ENCODE measurements around the gene ISOC1. TPM values are rescaled to one million over a fixed set of nuclear protein-coding genes. Genes with fewer than 3 reads are reported as not detected.
A peak's percentile ranks its signal among the peaks of the same experiment; 100 is the strongest.

The ISOC1 gene
- total and polyA plus RNA-seq, 5 donors from 2014 or later: 13.1 to 38.7 (median 35.6) TPM

GRCh38 chr5:129078247-129078646 is 16.3 kb upstream of the ISOC1 start:
- H3K9me3 ChIP-seq (ENCODE audit: control insufficient read depth in 2 of 2, low read length in 2 of 2): no peaks in the 10 kb centered on the region
- Mint-ChIP-seq H3K4me1 (no peaks in the 10 kb centered on the region), H3K36me3 (no peaks in the 10 kb centered on the region), H3K27me3 (peaks cover 19% of the 10 kb centered on the region), H3K4me3 (no peak overlapping the region), H3K9me3 (peaks cover 0 to 1% (median 0%) of the 10 kb centered on the region in 7 donors), H3K27ac (no peak overlapping the region)
- H3K4me1 ChIP-seq (ENCODE audit: control insufficient read depth, insufficient read depth, low read length, poor library complexity, severe bottlenecking): no peaks in the 10 kb centered on the region
- no peak overlapping the region for H3K27ac ChIP-seq (ENCODE audit: insufficient read depth, low read length, poor library complexity, severe bottlenecking)
- H3K36me3 ChIP-seq (ENCODE audit: control insufficient read depth, insufficient read depth, low read length): no peaks in the 10 kb centered on the region
- H3K27me3 ChIP-seq (ENCODE audit: control insufficient read depth, insufficient read depth, low read length): peaks cover 6% of the 10 kb centered on the region
- no peak overlapping the region for H3K4me3 ChIP-seq (ENCODE audit: low read depth, low read length)
- DNase-seq (no peak), ATAC-seq (ENCODE audit: low read depth in 2 of 2) (no peak)

- Mint-ChIP-seq H3K4me1 (no peaks in the 10 kb centered on the region), H3K27ac (no peak overlapping the region), H3K9me3 (peaks cover 0 to 1% (median 0%) of the 10 kb centered on the region in 7 donors), H3K27me3 (peaks cover 22% of the 10 kb centered on the region), H3K4me3 (no peak overlapping the region), H3K36me3 (no peaks in the 10 kb centered on the region)
- Histone ChIP-seq H3K27ac (ENCODE audit: insufficient read depth, low read length, poor library complexity, severe bottlenecking) (no peak overlapping the region), H3K27me3 (ENCODE audit: control insufficient read depth, insufficient read depth, low read length) (peaks cover 6% of the 10 kb centered on the region), H3K4me1 (ENCODE audit: control insufficient read depth, insufficient read depth, low read length, poor library complexity, severe bottlenecking) (no peaks in the 10 kb centered on the region), H3K9me3 (ENCODE audit: control insufficient read depth in 2 of 2, low read length in 2 of 2) (no peaks in the 10 kb centered on the region), H3K4me3 (ENCODE audit: low read depth, low read length) (no peak overlapping the region), H3K36me3 (ENCODE audit: control insufficient read depth, insufficient read depth, low read length) (no peaks in the 10 kb centered on the region)
- ATAC-seq (ENCODE audit: low read depth in 2 of 2) (no peak), DNase-seq (no peak)
Observed at GRCh38 chr5:129078660-129079059, 15.9 kb upstream of the ISOC1 start.

DNA sequence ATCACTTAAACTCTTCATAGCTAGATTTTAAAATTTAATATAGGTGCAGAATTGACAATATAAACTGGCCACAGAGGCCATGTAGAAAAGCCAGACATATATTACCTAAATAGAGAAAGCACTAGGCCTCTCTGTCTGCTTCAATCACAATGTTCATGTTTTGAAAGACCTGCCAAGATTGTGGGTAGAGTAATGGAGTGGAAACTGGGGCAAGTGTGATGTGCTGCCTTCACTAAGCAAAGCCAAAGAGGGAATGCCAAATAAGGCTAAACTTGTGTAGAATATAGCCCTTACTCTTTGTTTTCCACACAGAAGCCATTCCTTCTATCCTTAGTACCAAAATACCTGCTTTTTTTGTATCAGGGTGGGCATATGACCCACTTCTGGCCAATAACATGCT is 15.1 kb upstream of the ISOC1 start:
- peaks cover 0 to 1% (median 0%) of the 10 kb centered on the region in 7 donors for H3K9me3 Mint-ChIP-seq
- ATAC-seq (ENCODE audit: low read depth in 2 of 2) (no peak), DNase-seq (no peak)
- H3K36me3 ChIP-seq (ENCODE audit: control insufficient read depth, insufficient read depth, low read length): no peaks in the 10 kb centered on the region
- no peaks in the 10 kb centered on the region for H3K4me1 Mint-ChIP-seq
- no peaks in the 10 kb centered on the region for H3K9me3 ChIP-seq (ENCODE audit: control insufficient read depth in 2 of 2, low read length in 2 of 2)
- peaks cover 5% of the 10 kb centered on the region for H3K27me3 ChIP-seq (ENCODE audit: control insufficient read depth, insufficient read depth, low read length)
- no peaks in the 10 kb centered on the region for H3K4me1 ChIP-seq (ENCODE audit: control insufficient read depth, insufficient read depth, low read length, poor library complexity, severe bottlenecking)
- no peak overlapping the region for H3K27ac Mint-ChIP-seq
- H3K27me3 Mint-ChIP-seq: peaks cover 25% of the 10 kb centered on the region
- H3K27ac ChIP-seq (ENCODE audit: insufficient read depth, low read length, poor library complexity, severe bottlenecking): no peak overlapping the region
- H3K4me3 ChIP-seq (ENCODE audit: low read depth, low read length): no peak overlapping the region
- H3K36me3 Mint-ChIP-seq: no peaks in the 10 kb centered on the region
- no peak overlapping the region for H3K4me3 Mint-ChIP-seq

- H3K4me3 Mint-ChIP-seq: no peak overlapping the region
- H3K9me3 Mint-ChIP-seq: peaks cover 0 to 2% (median 0%) of the 10 kb centered on the region in 7 donors
- peaks cover 7% of the 10 kb centered on the region for H3K27me3 ChIP-seq (ENCODE audit: control insufficient read depth, insufficient read depth, low read length)
- H3K36me3 Mint-ChIP-seq: no peaks in the 10 kb centered on the region
- DNase-seq (no peak), ATAC-seq (ENCODE audit: low read depth in 2 of 2) (no peak)
- H3K9me3 ChIP-seq (ENCODE audit: control insufficient read depth in 2 of 2, low read length in 2 of 2): no peaks in the 10 kb centered on the region
- peaks cover 22% of the 10 kb centered on the region for H3K27me3 Mint-ChIP-seq
- H3K27ac ChIP-seq (ENCODE audit: insufficient read depth, low read length, poor library complexity, severe bottlenecking): no peak overlapping the region
- no peak overlapping the region for H3K4me3 ChIP-seq (ENCODE audit: low read depth, low read length)
- H3K27ac Mint-ChIP-seq: no peak overlapping the region
- no peaks in the 10 kb centered on the region for H3K36me3 ChIP-seq (ENCODE audit: control insufficient read depth, insufficient read depth, low read length)
- no peaks in the 10 kb centered on the region for H3K4me1 Mint-ChIP-seq
- H3K4me1 ChIP-seq (ENCODE audit: control insufficient read depth, insufficient read depth, low read length, poor library complexity, severe bottlenecking): no peaks in the 10 kb centered on the region
Observed at GRCh38 chr5:129080766-129081165, 13.8 kb upstream of the ISOC1 start.

DNA sequence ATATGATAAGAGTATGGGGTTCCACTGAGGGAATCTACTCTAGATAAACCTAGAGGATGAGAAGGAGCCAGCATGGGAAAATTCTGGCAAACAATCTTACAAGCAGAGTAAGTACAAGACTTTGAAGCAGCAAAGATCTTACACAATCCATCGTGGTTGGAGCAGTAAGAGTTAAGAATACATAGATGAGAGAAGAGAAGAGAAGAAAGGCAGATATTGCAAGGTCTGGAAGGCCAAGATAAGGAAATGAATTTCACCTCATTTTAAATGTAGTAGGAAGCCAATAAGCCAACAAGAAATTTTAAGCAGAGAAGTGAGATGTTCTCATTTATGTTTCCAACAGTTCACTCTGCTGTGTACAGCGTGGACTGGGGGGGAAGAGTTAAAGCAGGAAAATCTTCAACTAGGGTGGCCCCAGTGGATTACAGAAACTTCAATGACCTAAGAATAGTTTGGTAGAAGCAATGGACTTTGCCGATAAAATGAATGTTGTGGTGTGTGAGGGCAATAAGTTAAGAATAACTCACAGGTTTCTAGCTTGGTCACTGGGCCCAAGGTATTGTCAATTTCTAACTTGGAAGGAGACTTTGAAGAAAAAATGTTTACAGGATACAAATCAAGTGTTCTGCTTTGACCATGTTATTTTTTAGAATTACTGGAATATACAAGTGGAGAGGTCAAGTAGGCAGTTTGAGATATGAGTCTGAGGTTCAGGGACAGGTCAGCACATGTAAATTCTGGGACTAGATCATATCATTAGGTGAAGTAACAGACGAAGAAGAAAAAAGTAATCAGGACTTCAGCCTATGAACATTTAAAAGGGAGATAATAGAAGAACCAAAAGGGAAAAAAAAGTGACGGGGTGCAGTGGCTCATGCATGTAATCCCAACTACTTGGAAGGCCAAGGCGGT is 12.1 kb upstream of the ISOC1 start:
- H3K9me3 Mint-ChIP-seq: peaks cover 0 to 2% (median 0%) of the 10 kb centered on the region in 7 donors
- no peaks in the 10 kb centered on the region for H3K36me3 Mint-ChIP-seq
- no peaks in the 10 kb centered on the region for H3K9me3 ChIP-seq (ENCODE audit: control insufficient read depth in 2 of 2, low read length in 2 of 2)
- H3K27me3 ChIP-seq (ENCODE audit: control insufficient read depth, insufficient read depth, low read length): peaks cover 6% of the 10 kb centered on the region
- H3K4me3 Mint-ChIP-seq: no peak overlapping the region
- H3K4me1 ChIP-seq (ENCODE audit: control insufficient read depth, insufficient read depth, low read length, poor library complexity, severe bottlenecking): no peaks in the 10 kb centered on the region
- ATAC-seq (ENCODE audit: low read depth in 2 of 2) (no peak), DNase-seq (no peak)
- no peaks in the 10 kb centered on the region for H3K36me3 ChIP-seq (ENCODE audit: control insufficient read depth, insufficient read depth, low read length)
- peak overlapping the region in 1 of 3 donors; percentile 21 for H3K27ac Mint-ChIP-seq
- H3K27ac ChIP-seq (ENCODE audit: insufficient read depth, low read length, poor library complexity, severe bottlenecking): no peak overlapping the region
- no peak overlapping the region for H3K4me3 ChIP-seq (ENCODE audit: low read depth, low read length)
- H3K27me3 Mint-ChIP-seq: peaks cover 31% of the 10 kb centered on the region
- peaks cover 0 to under 1% (median 0%) of the 10 kb centered on the region in 4 donors for H3K4me1 Mint-ChIP-seq

GRCh38 chr5:129094924-129095899 is 663 bp downstream of the ISOC1 start:
- DNase-seq (peak in 2 of 3 donors; percentile 40 to 64), ATAC-seq (ENCODE audit: low read depth in 2 of 2) (no peak)
- Mint-ChIP-seq H3K36me3 (no peaks in the 10 kb centered on the region), H3K9me3 (no peaks in the 10 kb centered on the region), H3K27me3 (peaks cover 26% of the 10 kb centered on the region), H3K4me1 (peaks cover 14 to 46% (median 27%) of the 10 kb centered on the region in 4 donors), H3K27ac (peak overlapping the region; percentile 54 to 89 (median 77)), H3K4me3 (peak overlapping the region; percentile 88 to 95 (median 92))
- Histone ChIP-seq H3K36me3 (ENCODE audit: control insufficient read depth, insufficient read depth, low read length) (no peaks in the 10 kb centered on the region), H3K27me3 (ENCODE audit: control insufficient read depth, insufficient read depth, low read length) (peaks cover 4% of the 10 kb centered on the region), H3K9me3 (ENCODE audit: control insufficient read depth in 2 of 2, low read length in 2 of 2) (no peaks in the 10 kb centered on the region), H3K4me1 (ENCODE audit: control insufficient read depth, insufficient read depth, low read length, poor library complexity, severe bottlenecking) (peaks cover 19% of the 10 kb centered on the region), H3K4me3 (ENCODE audit: low read depth, low read length) (peak overlapping the region; percentile 89), H3K27ac (ENCODE audit: insufficient read depth, low read length, poor library complexity, severe bottlenecking) (peak overlapping the region; percentile 61)

- ATAC-seq (ENCODE audit: low read depth in 2 of 2) (no peak), DNase-seq (no peak)
- Mint-ChIP-seq H3K4me3 (peak overlapping the region; percentile 51 to 95 (median 62)), H3K9me3 (no peaks in the 10 kb centered on the region), H3K36me3 (no peaks in the 10 kb centered on the region), H3K27me3 (peaks cover 14% of the 10 kb centered on the region), H3K27ac (no peak overlapping the region), H3K4me1 (peaks cover 14 to 47% (median 28%) of the 10 kb centered on the region in 4 donors)
- Histone ChIP-seq H3K4me3 (ENCODE audit: low read depth, low read length) (peak overlapping the region; percentile 89), H3K9me3 (ENCODE audit: control insufficient read depth in 2 of 2, low read length in 2 of 2) (no peaks in the 10 kb centered on the region), H3K27me3 (ENCODE audit: control insufficient read depth, insufficient read depth, low read length) (no peaks in the 10 kb centered on the region), H3K27ac (ENCODE audit: insufficient read depth, low read length, poor library complexity, severe bottlenecking) (no peak overlapping the region), H3K4me1 (ENCODE audit: control insufficient read depth, insufficient read depth, low read length, poor library complexity, severe bottlenecking) (peaks cover 19% of the 10 kb centered on the region), H3K36me3 (ENCODE audit: control insufficient read depth, insufficient read depth, low read length) (no peaks in the 10 kb centered on the region)
Observed at GRCh38 chr5:129096382-129096991, 1.9 kb downstream of the ISOC1 start.
